GM12891 (cell line): Measurements from ENCODE around the gene GAST.

Source experiments
- POLR2A ChIP-seq: IDR thresholded peaks from 2 replicates; pipeline ENCODE4 v1.6.1; 2011; ENCODE audit warnings: low read depth, low read length, control low read depth
- POLR2AphosphoS5 ChIP-seq: IDR thresholded peaks from 2 replicates; pipeline ENCODE4 v1.6.1; 2011; ENCODE audit warnings: low read depth, low read length, control low read depth
- POU2F2 ChIP-seq: IDR thresholded peaks from 2 replicates; pipeline ENCODE4 v1.6.1; 2011; ENCODE audit warnings: low read depth, mild to moderate bottlenecking, control low read depth, low read length, moderate library complexity
- TAF1 ChIP-seq: IDR thresholded peaks from 2 replicates; pipeline ENCODE4 v1.6.1; 2011; ENCODE audit warnings: low read depth, low read length, control low read depth

DNA sequence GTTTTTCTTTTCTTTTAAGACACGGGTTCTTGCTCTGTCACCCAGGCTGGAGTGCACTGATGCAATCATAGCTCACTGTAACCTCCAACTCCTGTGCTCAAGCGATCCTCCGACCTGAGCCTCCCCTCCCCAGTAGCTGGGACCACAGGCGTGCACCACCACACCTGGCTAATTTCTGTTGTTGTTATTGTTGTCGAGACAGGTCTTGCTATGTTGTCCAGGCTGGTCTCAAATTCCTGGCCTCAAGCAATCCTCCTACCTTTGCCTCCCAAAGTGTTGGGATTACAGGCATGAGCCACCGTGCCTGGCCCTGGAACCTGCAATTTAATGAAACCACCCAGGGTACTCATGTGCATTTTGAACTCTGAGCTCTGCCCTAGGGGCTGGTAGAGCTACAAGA, 50.3 kb downstream of the GAST start:
- TF ChIP-seq POU2F2, result no peak
- TF ChIP-seq TAF1, result no peak
- TF ChIP-seq POLR2A, result no peak
- no peak for TF ChIP-seq POLR2AphosphoS5
